Ascending aorta (tissue), 2 donors: Measurements from ENCODE around the gene ADGRF5. TPM values are rescaled to one million over a fixed set of nuclear protein-coding genes. Genes with fewer than 3 reads are reported as not detected.

Experiments
- DNase-seq, 2 donors: peaks; one replicate each; pipeline ENCODE4 v3.0.0-alpha.2; 2019; ENCODE audit warnings: low spot score in 2 of 2
- H3K27ac ChIP-seq, 2 donors: fragments of 200-600 bp; sonication (generic); one replicate each; pipeline ENCODE4 v1.5.1; 2016 to 2017; ENCODE audit warnings: mild to moderate bottlenecking in 1 of 2
- H3K27me3 ChIP-seq: fragments of 200-600 bp; sonication (generic); one replicate; pipeline ENCODE4 v1.5.1; 2017
- H3K36me3 ChIP-seq, 2 donors: fragments of 200-600 bp; sonication (generic); one replicate each; pipeline ENCODE4 v1.5.1; 2016
- H3K4me1 ChIP-seq, 2 donors: fragments of 200-600 bp; sonication (generic); one replicate each; pipeline ENCODE4 v1.5.1; 2016 to 2017; ENCODE audit warnings: mild to moderate bottlenecking in 1 of 2
- H3K4me3 ChIP-seq, 2 donors: fragments of 200-600 bp; sonication (generic); one replicate each; pipeline ENCODE4 v1.5.1; 2016 to 2017; ENCODE audit warnings: mild to moderate bottlenecking in 1 of 2
- H3K9me3 ChIP-seq, 2 donors: fragments of 200-600 bp; sonication (generic); one replicate each; pipeline ENCODE4 v1.5.1; 2016
- CTCF ChIP-seq, 3 experiments: fragments of 200-600 bp in 2 of 3; fragments of 450-650 bp in 1 of 3; sonication (generic) in 2 of 3; IDR thresholded peaks; one replicate each; pipeline ENCODE4 v1.5.1; 2016 to 2019; ENCODE audit warnings: antibody characterized with exemption in 3 of 3, mild to moderate bottlenecking in 1 of 3, moderate library complexity in 1 of 3
- intact Hi-C: fragments of 100-400 bp; cut with DNase I; formaldehyde crosslinking; loops from one replicate; pipeline ENCODE4 v1.15.1; 2023
- total RNA-seq: library from RNA; depleted of rRNA; stranded (reverse); fragments of >200 nt; gene quantifications from one replicate; pipeline ENCODE4 v1.1.0, GENCODE V29; 2016

Gene ADGRF5
- total RNA-seq, 1 donor from 2014 or later, result 29.6 TPM

- no peaks in the 10 kb centered on the region for H3K27me3 ChIP-seq
- no peak for DNase-seq
- no peaks in the 10 kb centered on the region for H3K36me3 ChIP-seq
- peaks cover 0 to 6% of the 10 kb centered on the region in 2 donors for H3K4me1 ChIP-seq
- no peak overlapping the region for H3K27ac ChIP-seq
- no peak overlapping the region for H3K4me3 ChIP-seq
- no peaks in the 10 kb centered on the region for H3K9me3 ChIP-seq
- intact Hi-C loops, result no loop called here
- TF ChIP-seq CTCF (IDR thresholded peaks at IDR 0.05), result no peak
Measured at GRCh38 chr6:46963626-46964025, 41.9 kb upstream of the ADGRF5 start.

GRCh38 chr6:46963039-46963438, 41.3 kb upstream of the ADGRF5 start:
- Histone ChIP-seq H3K4me3 (no peak overlapping the region), H3K27ac (no peak overlapping the region), H3K27me3 (no peaks in the 10 kb centered on the region), H3K4me1 (peaks cover 0 to 6% of the 10 kb centered on the region in 2 donors), H3K36me3 (no peaks in the 10 kb centered on the region), H3K9me3 (no peaks in the 10 kb centered on the region)
- no peak for TF ChIP-seq CTCF (IDR thresholded peaks at IDR 0.05)
- intact Hi-C loops, result no loop called here
- DNase-seq, result no peak

- Histone ChIP-seq H3K9me3 (no peaks in the 10 kb centered on the region), H3K27me3 (no peaks in the 10 kb centered on the region), H3K36me3 (no peaks in the 10 kb centered on the region), H3K4me1 (peaks cover 0 to 6% of the 10 kb centered on the region in 2 donors), H3K4me3 (no peak overlapping the region), H3K27ac (no peak overlapping the region)
- intact Hi-C loops, result no loop called here
- no peak for DNase-seq
- TF ChIP-seq CTCF (IDR thresholded peaks at IDR 0.05), result no peak
Measured at GRCh38 chr6:46961711-46962110, 40.0 kb upstream of the ADGRF5 start.

- no peaks in the 10 kb centered on the region for H3K27me3 ChIP-seq
- DNase-seq, result no peak
- no peak overlapping the region for H3K27ac ChIP-seq
- intact Hi-C loops, result no loop called here
- no peaks in the 10 kb centered on the region for H3K36me3 ChIP-seq
- peaks cover 0 to 6% of the 10 kb centered on the region in 2 donors for H3K4me1 ChIP-seq
- no peak for TF ChIP-seq CTCF (IDR thresholded peaks at IDR 0.05)
- H3K9me3 ChIP-seq, result no peaks in the 10 kb centered on the region
- H3K4me3 ChIP-seq, result no peak overlapping the region
Measured at GRCh38 chr6:46961232-46961631, 39.5 kb upstream of the ADGRF5 start.

DNA sequence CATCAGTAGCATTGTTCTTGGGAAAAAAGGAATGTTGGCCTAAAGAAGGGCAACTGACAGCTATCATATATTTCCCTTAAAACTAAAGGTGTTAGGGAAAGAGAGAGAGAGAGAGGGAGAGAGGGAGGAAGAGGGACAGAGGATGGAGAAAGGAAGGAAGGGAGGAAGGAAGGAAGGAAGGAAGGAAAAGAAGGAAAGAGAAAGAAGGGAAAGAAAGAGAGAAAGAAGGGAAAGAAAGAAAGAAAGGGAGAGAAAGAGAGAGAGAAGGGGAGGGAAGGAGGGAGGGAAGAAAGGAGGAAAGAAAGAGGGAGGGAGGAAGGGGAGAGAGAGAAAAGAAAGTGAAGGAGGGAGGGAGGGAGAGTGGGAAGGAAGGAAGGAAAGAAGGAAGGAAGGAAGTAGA, 37.7 kb upstream of the ADGRF5 start:
- no peak for TF ChIP-seq CTCF (IDR thresholded peaks at IDR 0.05)

GRCh38 chr6:46956409-46956808, 34.7 kb upstream of the ADGRF5 start:
- H3K9me3 ChIP-seq, result no peaks in the 10 kb centered on the region
- H3K4me3 ChIP-seq, result no peak overlapping the region
- no peak for DNase-seq
- H3K27me3 ChIP-seq, result no peaks in the 10 kb centered on the region
- no peaks in the 10 kb centered on the region for H3K4me1 ChIP-seq
- TF ChIP-seq CTCF (IDR thresholded peaks at IDR 0.05), result no peak
- intact Hi-C loops, result no loop called here
- H3K27ac ChIP-seq, result no peak overlapping the region
- H3K36me3 ChIP-seq, result no peaks in the 10 kb centered on the region

More for the DNA sequence above, 37.7 kb upstream of the ADGRF5 start:
- H3K36me3 ChIP-seq, result no peaks in the 10 kb centered on the region
- no peaks in the 10 kb centered on the region for H3K9me3 ChIP-seq
- H3K27me3 ChIP-seq, result no peaks in the 10 kb centered on the region
- H3K27ac ChIP-seq, result no peak overlapping the region
- H3K4me3 ChIP-seq, result no peak overlapping the region
- DNase-seq, result no peak
- H3K4me1 ChIP-seq, result no peaks in the 10 kb centered on the region
- intact Hi-C loops, result no loop called here
